HCT116 (cell line): ENCODE data around the gene FABP1. TPM values are rescaled to one million over a fixed set of nuclear protein-coding genes. Genes with fewer than 3 reads are reported as not detected.

Experiments used
- ATAC-seq: fragments of 200-7000 bp; cut with Tn5 transposase; 2 replicates; pipeline ENCODE4 v1.9.1; 2020; ENCODE audit warnings: mild to moderate bottlenecking, moderate library complexity
- BruUV-seq: library from RNA; stranded (reverse); fragments of 400-500 nt; replicated peaks from 2 replicates; lab custom pipeline; 2021; lab: Mats Ljungman, UMichigan
- CTCF ChIA-PET: fragments of 300-600 bp; sonication (Branson Sonifier 250); formaldehyde crosslinking; loops from one replicate; lab custom pipeline; 2021; ENCODE audit warnings: antibody characterized with exemption; lab: Charles Lee
- POLR2A ChIA-PET: fragments of 300-600, 350-600 bp; sonication (Branson Sonifier 250); formaldehyde crosslinking; loops from one replicate; lab custom pipeline; 2021; ENCODE audit warnings: antibody characterized with exemption; lab: Charles Lee
- RAD21 ChIA-PET, 2 experiments: fragments of 300-600 bp; sonication (Branson Sonifier 250); formaldehyde crosslinking; loops; one replicate each; lab custom pipeline; 2023; ENCODE audit warnings: low total read pairs in 2 of 2; ENCODE audit not compliant: uncharacterized antibody in 2 of 2, unreplicated experiment in 2 of 2, low non-redundant PET in 1 of 2; lab: Charles Lee
- DNase-seq: peaks from one replicate; pipeline ENCODE4 v3.0.0-alpha.2; 2010; ENCODE audit warnings: low read depth, low spot score
- H2AFZ ChIP-seq: fragments of 200-600 bp; shearing (Covaris generic), sonication (generic); 2 replicates; pipeline ENCODE4 v1.6.1; 2017; ENCODE audit warnings: low read depth, mixed run types, mixed read lengths, antibody characterized with exemption, low read length; ENCODE audit not compliant: poor library complexity, severe bottlenecking
- H3K27ac ChIP-seq: 2 replicates; pipeline ENCODE4 v1.5.1; 2012; ENCODE audit warnings: low read depth, low read length
- H3K27me3 ChIP-seq: fragments of 200-600 bp; sonication (generic); 2 replicates; pipeline ENCODE4 v1.6.1; 2016; ENCODE audit warnings: mixed run types, low read length, mixed read lengths; ENCODE audit not compliant: insufficient read depth
- H3K36me3 ChIP-seq, 2 experiments: fragments of 200-500 bp in 1 of 2; fragments of 200-600 bp in 1 of 2; sonication (Bioruptor generic) in 1 of 2; sonication (generic) in 1 of 2; 2 replicates each; pipeline versions ENCODE4 v1.5.1 to v1.6.1; 2014 to 2016; ENCODE audit warnings: low read length in 2 of 2, inconsistent platforms in 1 of 2, mixed read lengths in 1 of 2, mixed run types in 1 of 2; ENCODE audit not compliant: insufficient read depth in 2 of 2, control insufficient read depth in 1 of 2
- H3K4me1 ChIP-seq, 2 experiments: fragments of 200-600 bp in 1 of 2; sonication (generic) in 1 of 2; 2 replicates each; pipeline versions ENCODE4 v1.5.1 to v1.6.1; 2012 to 2017; ENCODE audit warnings: low read length in 2 of 2, inconsistent platforms in 1 of 2, mild to moderate bottlenecking in 1 of 2, mixed read lengths in 1 of 2, mixed run types in 1 of 2, moderate library complexity in 1 of 2; ENCODE audit not compliant: insufficient read depth in 2 of 2, control insufficient read depth in 1 of 2
- H3K4me2 ChIP-seq: fragments of 200-600 bp; sonication (generic); 2 replicates; pipeline ENCODE4 v1.6.1; 2017; ENCODE audit warnings: mixed run types, low read length, mixed read lengths
- H3K4me3 ChIP-seq, 2 experiments: fragments of 200-600 bp in 1 of 2; sonication (generic) in 1 of 2; replicated peaks in 1 of 2; 2 replicates each; pipeline ENCODE4 v1.5.1; 2011 to 2016; ENCODE audit warnings: low read length in 2 of 2, control low read depth in 1 of 2, low read depth in 1 of 2, mild to moderate bottlenecking in 1 of 2, mixed read lengths in 1 of 2, mixed run types in 1 of 2
- H3K79me2 ChIP-seq: fragments of 200-600 bp; sonication (generic); 2 replicates; pipeline ENCODE4 v1.6.1; 2017; ENCODE audit warnings: mild to moderate bottlenecking, mixed run types, low read length, moderate library complexity, mixed read lengths; ENCODE audit not compliant: insufficient read depth
- H3K9ac ChIP-seq: fragments of 200-600 bp; sonication (generic); 2 replicates; pipeline ENCODE4 v1.6.1; 2016; ENCODE audit warnings: low read length, mixed read lengths
- H3K9me2 ChIP-seq: fragments of 200-600 bp; sonication (generic), shearing (Covaris generic); 2 replicates; pipeline ENCODE4 v1.6.1; 2017; ENCODE audit warnings: mixed run types, mild to moderate bottlenecking, moderate library complexity; ENCODE audit not compliant: insufficient read depth
- H3K9me3 ChIP-seq, 2 experiments: fragments of 200-500 bp in 1 of 2; fragments of 200-600 bp in 1 of 2; sonication (Bioruptor generic) in 1 of 2; sonication (generic) in 1 of 2; 2 replicates each; pipeline ENCODE4 v1.6.1; 2014 to 2017; ENCODE audit warnings: low read length in 2 of 2, mixed read lengths in 2 of 2, inconsistent platforms in 1 of 2, low read depth in 1 of 2, mild to moderate bottlenecking in 1 of 2, mixed run types in 1 of 2, moderate library complexity in 1 of 2; ENCODE audit not compliant: control insufficient read depth in 1 of 2, insufficient read depth in 1 of 2
- H4K20me1 ChIP-seq: fragments of 200-600 bp; sonication (generic), shearing (Covaris generic); 2 replicates; pipeline ENCODE4 v1.6.1; 2017; ENCODE audit warnings: mixed run types, mild to moderate bottlenecking, moderate library complexity; ENCODE audit not compliant: insufficient read depth
- CBX3 ChIP-seq: IDR thresholded peaks from 2 replicates; pipeline ENCODE4 v1.6.1; 2012; ENCODE audit warnings: low read depth
- CEBPB ChIP-seq: IDR thresholded peaks from 2 replicates; pipeline ENCODE4 v1.6.1; 2012; ENCODE audit warnings: low read depth
- EGR1 ChIP-seq: IDR thresholded peaks from 2 replicates; pipeline ENCODE4 v1.6.1; 2012; ENCODE audit warnings: low read depth
- ELF1 ChIP-seq: IDR thresholded peaks from 2 replicates; pipeline ENCODE4 v1.6.1; 2012; ENCODE audit warnings: low read depth, borderline replicate concordance
- EZH2phosphoT487 ChIP-seq: fragments of 200-600 bp; IDR thresholded peaks from 2 replicates; pipeline ENCODE4 v1.6.1; 2018; ENCODE audit warnings: antibody characterized with exemption, borderline replicate concordance
- FOSL1 ChIP-seq: IDR thresholded peaks from 2 replicates; pipeline ENCODE4 v1.6.1; 2012; ENCODE audit warnings: low read depth
- JUND ChIP-seq: IDR thresholded peaks from 2 replicates; pipeline ENCODE4 v1.6.1; 2012
- POLR2AphosphoS5 ChIP-seq: IDR thresholded peaks from 2 replicates; pipeline ENCODE4 v1.6.1; 2011; ENCODE audit warnings: mild to moderate bottlenecking, low read depth, low read length, moderate library complexity
- RAD21 ChIP-seq: IDR thresholded peaks from 2 replicates; pipeline ENCODE4 v1.6.1; 2012; ENCODE audit warnings: low read depth, mild to moderate bottlenecking
- SP1 ChIP-seq: IDR thresholded peaks from 2 replicates; pipeline ENCODE4 v1.6.1; 2012; ENCODE audit warnings: low read depth
- SRF ChIP-seq: IDR thresholded peaks from 2 replicates; pipeline ENCODE4 v1.6.1; 2012; ENCODE audit warnings: low read depth
- YY1 ChIP-seq: IDR thresholded peaks from 2 replicates; pipeline ENCODE4 v1.6.1; 2011; ENCODE audit warnings: low read length, low read depth, moderate library complexity, mild to moderate bottlenecking; ENCODE audit not compliant: insufficient replicate concordance; ENCODE audit errors: extremely low read depth
- ZFX ChIP-seq: fragments of 450-650 bp; IDR thresholded peaks from 2 replicates; pipeline ENCODE4 v1.6.1; 2017
- ZNF274 ChIP-seq: fragments of 200-500 bp; sonication (Bioruptor generic); IDR thresholded peaks from 2 replicates; pipeline ENCODE4 v1.6.1; 2014; ENCODE audit warnings: mild to moderate bottlenecking, low read depth, low read length, inconsistent platforms
- intact Hi-C: fragments of 100-400 bp; cut with micrococcal nuclease; formaldehyde crosslinking; loops from 2 replicates; pipeline ENCODE4 v1.10.0; 2022
- total RNA-seq: library from RNA; stranded (reverse); gene quantifications from one replicate; pipeline ENCODE4 v1.2.1, GENCODE V29; 2021; ENCODE audit not compliant: unreplicated experiment
- TF ChIP-seq, protein P1 (sequence below): IDR thresholded peaks from 2 replicates; pipeline ENCODE4 v1.6.1; 2011; ENCODE audit warnings: mild to moderate bottlenecking, low read length, moderate library complexity; ENCODE audit not compliant: insufficient replicate concordance; ENCODE audit errors: extremely low read depth
- TF ChIP-seq, protein P2 (sequence below), 3 experiments: fragments of 200-600 bp in 1 of 3; sonication (generic) in 1 of 3; IDR thresholded peaks in 2 of 3; conservative IDR thresholded peaks in 1 of 3; 2 replicates each; pipeline ENCODE4 v1.5.1; 2012 to 2017; ENCODE audit warnings: low read depth in 2 of 3, low read length in 2 of 3, antibody characterized with exemption in 1 of 3, borderline replicate concordance in 1 of 3, control low read depth in 1 of 3, mild to moderate bottlenecking in 1 of 3, mixed read lengths in 1 of 3, mixed run types in 1 of 3, moderate library complexity in 1 of 3; ENCODE audit not compliant: insufficient read depth in 1 of 3
- TF ChIP-seq, protein P3 (sequence below): IDR thresholded peaks from 2 replicates; pipeline ENCODE4 v1.6.1; 2012
- TF ChIP-seq, protein P4 (sequence below): IDR thresholded peaks from 2 replicates; pipeline ENCODE4 v1.6.1; 2012; ENCODE audit warnings: low read depth

The FABP1 gene
- total RNA-seq, 1 experiment from 2014 or later = 0.61 TPM

DNA sequence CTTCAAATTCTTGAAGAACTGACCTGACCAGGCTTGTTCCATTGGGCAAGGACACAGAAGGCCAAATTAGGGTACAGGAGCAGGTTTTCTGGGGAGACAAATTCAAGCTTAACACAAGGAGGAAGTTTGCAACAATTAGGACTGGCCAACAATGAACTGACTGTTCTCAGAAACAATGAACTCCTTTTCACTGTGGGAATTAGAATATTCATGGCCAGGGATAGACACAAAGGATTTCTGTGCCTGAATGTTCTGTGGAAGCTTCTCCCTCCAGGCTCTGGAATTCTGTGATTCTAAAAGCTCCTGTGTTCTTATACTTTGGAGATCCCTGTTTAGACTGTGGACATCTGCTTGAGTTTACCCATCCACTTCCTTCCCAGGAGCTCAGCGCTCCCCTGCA lies 45.1 kb downstream of the FABP1 start:
- H3K4me2 ChIP-seq = no peak overlapping the region
- H3K79me2 ChIP-seq = no peaks in the 10 kb centered on the region
- DNase-seq (no peak), ATAC-seq (no peak)
- no peaks in the 10 kb centered on the region for H3K27me3 ChIP-seq
- no peak overlapping the region for H3K27ac ChIP-seq
- ChIA-PET RAD21 (no interaction called here), CTCF (interaction anchor here (4.5 kb wide), 1 partner anchor 22 kb away, joined by 12 read pairs; no protein-coding TSS in a partner anchor), POLR2A (no interaction called here)
- H3K9ac ChIP-seq = no peak overlapping the region
- no peaks in the 10 kb centered on the region for H3K9me2 ChIP-seq
- no peaks in the 10 kb centered on the region for H4K20me1 ChIP-seq
- H2AFZ ChIP-seq = no peak overlapping the region
- BruUV-seq = no TSS peak
- peaks cover 0 to 5% of the 10 kb centered on the region in 2 experiments; a peak in 1 of 4 replicates for H3K4me1 ChIP-seq
- TF ChIP-seq ELF1 = no peak
- TF ChIP-seq EGR1 = no peak
- no peak for TF ChIP-seq CEBPB
- TF ChIP-seq POLR2AphosphoS5 = no peak
- TF ChIP-seq CBX3 = no peak
- no peak for TF ChIP-seq EZH2phosphoT487
- TF ChIP-seq SP1 = no peak
- TF ChIP-seq ZFX = no peak
- TF ChIP-seq SRF = no peak
- TF ChIP-seq, protein P1, sequence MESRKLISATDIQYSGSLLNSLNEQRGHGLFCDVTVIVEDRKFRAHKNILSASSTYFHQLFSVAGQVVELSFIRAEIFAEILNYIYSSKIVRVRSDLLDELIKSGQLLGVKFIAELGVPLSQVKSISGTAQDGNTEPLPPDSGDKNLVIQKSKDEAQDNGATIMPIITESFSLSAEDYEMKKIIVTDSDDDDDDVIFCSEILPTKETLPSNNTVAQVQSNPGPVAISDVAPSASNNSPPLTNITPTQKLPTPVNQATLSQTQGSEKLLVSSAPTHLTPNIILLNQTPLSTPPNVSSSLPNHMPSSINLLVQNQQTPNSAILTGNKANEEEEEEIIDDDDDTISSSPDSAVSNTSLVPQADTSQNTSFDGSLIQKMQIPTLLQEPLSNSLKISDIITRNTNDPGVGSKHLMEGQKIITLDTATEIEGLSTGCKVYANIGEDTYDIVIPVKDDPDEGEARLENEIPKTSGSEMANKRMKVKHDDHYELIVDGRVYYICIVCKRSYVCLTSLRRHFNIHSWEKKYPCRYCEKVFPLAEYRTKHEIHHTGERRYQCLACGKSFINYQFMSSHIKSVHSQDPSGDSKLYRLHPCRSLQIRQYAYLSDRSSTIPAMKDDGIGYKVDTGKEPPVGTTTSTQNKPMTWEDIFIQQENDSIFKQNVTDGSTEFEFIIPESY = no peak
- no peak for TF ChIP-seq RAD21
- no peak for TF ChIP-seq ZNF274
- TF ChIP-seq, protein P2, sequence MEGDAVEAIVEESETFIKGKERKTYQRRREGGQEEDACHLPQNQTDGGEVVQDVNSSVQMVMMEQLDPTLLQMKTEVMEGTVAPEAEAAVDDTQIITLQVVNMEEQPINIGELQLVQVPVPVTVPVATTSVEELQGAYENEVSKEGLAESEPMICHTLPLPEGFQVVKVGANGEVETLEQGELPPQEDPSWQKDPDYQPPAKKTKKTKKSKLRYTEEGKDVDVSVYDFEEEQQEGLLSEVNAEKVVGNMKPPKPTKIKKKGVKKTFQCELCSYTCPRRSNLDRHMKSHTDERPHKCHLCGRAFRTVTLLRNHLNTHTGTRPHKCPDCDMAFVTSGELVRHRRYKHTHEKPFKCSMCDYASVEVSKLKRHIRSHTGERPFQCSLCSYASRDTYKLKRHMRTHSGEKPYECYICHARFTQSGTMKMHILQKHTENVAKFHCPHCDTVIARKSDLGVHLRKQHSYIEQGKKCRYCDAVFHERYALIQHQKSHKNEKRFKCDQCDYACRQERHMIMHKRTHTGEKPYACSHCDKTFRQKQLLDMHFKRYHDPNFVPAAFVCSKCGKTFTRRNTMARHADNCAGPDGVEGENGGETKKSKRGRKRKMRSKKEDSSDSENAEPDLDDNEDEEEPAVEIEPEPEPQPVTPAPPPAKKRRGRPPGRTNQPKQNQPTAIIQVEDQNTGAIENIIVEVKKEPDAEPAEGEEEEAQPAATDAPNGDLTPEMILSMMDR (IDR thresholded peaks at IDR 0.05 in 2 of 3, conservative IDR thresholded peaks at IDR 0.05 in 1 of 3; ENCODE audit: borderline replicate concordance in 1 of 3, insufficient read depth in 1 of 3, low read depth in 2 of 3, low read length in 2 of 3) = no peak
- TF ChIP-seq JUND = no peak
- no peak for TF ChIP-seq FOSL1
- TF ChIP-seq YY1 = no peak
- TF ChIP-seq, protein P3, sequence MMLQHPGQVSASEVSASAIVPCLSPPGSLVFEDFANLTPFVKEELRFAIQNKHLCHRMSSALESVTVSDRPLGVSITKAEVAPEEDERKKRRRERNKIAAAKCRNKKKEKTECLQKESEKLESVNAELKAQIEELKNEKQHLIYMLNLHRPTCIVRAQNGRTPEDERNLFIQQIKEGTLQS = no peak
- TF ChIP-seq, protein P4, sequence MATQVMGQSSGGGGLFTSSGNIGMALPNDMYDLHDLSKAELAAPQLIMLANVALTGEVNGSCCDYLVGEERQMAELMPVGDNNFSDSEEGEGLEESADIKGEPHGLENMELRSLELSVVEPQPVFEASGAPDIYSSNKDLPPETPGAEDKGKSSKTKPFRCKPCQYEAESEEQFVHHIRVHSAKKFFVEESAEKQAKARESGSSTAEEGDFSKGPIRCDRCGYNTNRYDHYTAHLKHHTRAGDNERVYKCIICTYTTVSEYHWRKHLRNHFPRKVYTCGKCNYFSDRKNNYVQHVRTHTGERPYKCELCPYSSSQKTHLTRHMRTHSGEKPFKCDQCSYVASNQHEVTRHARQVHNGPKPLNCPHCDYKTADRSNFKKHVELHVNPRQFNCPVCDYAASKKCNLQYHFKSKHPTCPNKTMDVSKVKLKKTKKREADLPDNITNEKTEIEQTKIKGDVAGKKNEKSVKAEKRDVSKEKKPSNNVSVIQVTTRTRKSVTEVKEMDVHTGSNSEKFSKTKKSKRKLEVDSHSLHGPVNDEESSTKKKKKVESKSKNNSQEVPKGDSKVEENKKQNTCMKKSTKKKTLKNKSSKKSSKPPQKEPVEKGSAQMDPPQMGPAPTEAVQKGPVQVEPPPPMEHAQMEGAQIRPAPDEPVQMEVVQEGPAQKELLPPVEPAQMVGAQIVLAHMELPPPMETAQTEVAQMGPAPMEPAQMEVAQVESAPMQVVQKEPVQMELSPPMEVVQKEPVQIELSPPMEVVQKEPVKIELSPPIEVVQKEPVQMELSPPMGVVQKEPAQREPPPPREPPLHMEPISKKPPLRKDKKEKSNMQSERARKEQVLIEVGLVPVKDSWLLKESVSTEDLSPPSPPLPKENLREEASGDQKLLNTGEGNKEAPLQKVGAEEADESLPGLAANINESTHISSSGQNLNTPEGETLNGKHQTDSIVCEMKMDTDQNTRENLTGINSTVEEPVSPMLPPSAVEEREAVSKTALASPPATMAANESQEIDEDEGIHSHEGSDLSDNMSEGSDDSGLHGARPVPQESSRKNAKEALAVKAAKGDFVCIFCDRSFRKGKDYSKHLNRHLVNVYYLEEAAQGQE = no peak
- TF ChIP-seq, all 23 proteins: peak for 0
- Histone ChIP-seq H3K9me3 (no peaks in the 10 kb centered on the region), H3K4me3 (no peak overlapping the region), H3K36me3 (no peaks in the 10 kb centered on the region)
- intact Hi-C loops = no loop called here
